Heart left ventricle (tissue), 13 donors: ENCODE data around the gene ZBTB7B.

Source experiments
- POLR2A ChIP-seq, 2 donors: fragments of 450-650 bp; IDR thresholded peaks; one replicate each; pipeline ENCODE4 v1.6.1; 2017; ENCODE audit warnings: antibody characterized with exemption in 2 of 2, mild to moderate bottlenecking in 2 of 2, moderate library complexity in 2 of 2
- TF ChIP-seq, protein P1 (sequence below), 12 donors: fragments of 200-600 bp; sonication (generic) in 4 of 12; IDR thresholded peaks; one replicate each; pipeline versions ENCODE4 v1.5.0 to v1.8.0; 2018 to 2022; ENCODE audit warnings: antibody characterized with exemption in 12 of 12, mild to moderate bottlenecking in 5 of 12
- donor health status: ischemic (EF 13 %, LVEDD 7.1; RV severe dilation, severe dysfunction).
- donor health status: DM: no; HTN: yes; CAD: no.
- donor health status: DM: no; HTN: no; CAD: no.
- donor health status: ischemic (EF 25% LVEDD 6.9; RV normal size, moderate dysfunction).
- donor health status: ischemic (EF 25% LVEDD 5.7; RV mildly dilated, moderate dysfunction).
- donor health status: ischemic (EF 35%, LVEDD 5.7; RV mildly dilated, moderate dysfunction).
- donor health status: nonischemic (EF 11% LVEDD 7.7; RV severe dilation, severe dysfunction).
- donor health status: DM: yes; HTN: yes; CAD: no.
- donor health status: PGD.
- donor health status: ischemic (EF 29% LVEDD 5.4; RV normal size, mild dysfunction).
- donor health status: nonischemic (EF 23%, LVEDD 6.1; RV moderate dilation, normal function).

DNA sequence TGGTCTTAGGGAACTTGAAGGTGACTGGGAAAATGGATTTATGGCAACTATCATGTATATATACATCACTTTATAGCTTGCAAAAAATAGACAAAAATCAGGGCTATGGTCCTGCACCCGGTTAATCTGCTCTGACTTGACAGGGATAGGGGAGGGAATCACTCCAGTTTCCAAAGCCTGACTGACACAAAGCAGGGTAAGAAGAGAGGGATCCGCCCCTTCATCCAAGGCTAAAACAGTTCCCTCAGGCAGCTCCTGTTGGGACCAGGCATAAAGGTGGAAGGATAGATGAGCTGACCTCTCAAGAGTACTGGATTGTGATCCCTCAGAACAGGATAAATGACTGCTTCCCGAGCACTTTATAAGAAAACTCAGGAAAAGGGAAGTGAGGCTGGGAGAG, 48.1 kb upstream of the ZBTB7B start:
- TF ChIP-seq, protein P1, sequence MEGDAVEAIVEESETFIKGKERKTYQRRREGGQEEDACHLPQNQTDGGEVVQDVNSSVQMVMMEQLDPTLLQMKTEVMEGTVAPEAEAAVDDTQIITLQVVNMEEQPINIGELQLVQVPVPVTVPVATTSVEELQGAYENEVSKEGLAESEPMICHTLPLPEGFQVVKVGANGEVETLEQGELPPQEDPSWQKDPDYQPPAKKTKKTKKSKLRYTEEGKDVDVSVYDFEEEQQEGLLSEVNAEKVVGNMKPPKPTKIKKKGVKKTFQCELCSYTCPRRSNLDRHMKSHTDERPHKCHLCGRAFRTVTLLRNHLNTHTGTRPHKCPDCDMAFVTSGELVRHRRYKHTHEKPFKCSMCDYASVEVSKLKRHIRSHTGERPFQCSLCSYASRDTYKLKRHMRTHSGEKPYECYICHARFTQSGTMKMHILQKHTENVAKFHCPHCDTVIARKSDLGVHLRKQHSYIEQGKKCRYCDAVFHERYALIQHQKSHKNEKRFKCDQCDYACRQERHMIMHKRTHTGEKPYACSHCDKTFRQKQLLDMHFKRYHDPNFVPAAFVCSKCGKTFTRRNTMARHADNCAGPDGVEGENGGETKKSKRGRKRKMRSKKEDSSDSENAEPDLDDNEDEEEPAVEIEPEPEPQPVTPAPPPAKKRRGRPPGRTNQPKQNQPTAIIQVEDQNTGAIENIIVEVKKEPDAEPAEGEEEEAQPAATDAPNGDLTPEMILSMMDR (IDR thresholded peaks at IDR 0.05), result no peak
- TF ChIP-seq POLR2A (IDR thresholded peaks at IDR 0.05), result no peak
